NCI-H69 (cell line): Measurements from ENCODE around the gene RPS17.
"Not testable (repeated sequence)": the region's sequence is repeated elsewhere in the genome, so short reads cannot be mapped to it uniquely, and the experiment has no call there.

ENCODE experiments used
- DNase-seq: peaks from one replicate; lab custom pipeline; 2025; lab: John Stamatoyannopoulos, UW

RPS17 gene

GRCh38 chr15:82545478-82545877 is 5.2 kb upstream of the RPS17 start:
- DNase-seq = no peak

DNA sequence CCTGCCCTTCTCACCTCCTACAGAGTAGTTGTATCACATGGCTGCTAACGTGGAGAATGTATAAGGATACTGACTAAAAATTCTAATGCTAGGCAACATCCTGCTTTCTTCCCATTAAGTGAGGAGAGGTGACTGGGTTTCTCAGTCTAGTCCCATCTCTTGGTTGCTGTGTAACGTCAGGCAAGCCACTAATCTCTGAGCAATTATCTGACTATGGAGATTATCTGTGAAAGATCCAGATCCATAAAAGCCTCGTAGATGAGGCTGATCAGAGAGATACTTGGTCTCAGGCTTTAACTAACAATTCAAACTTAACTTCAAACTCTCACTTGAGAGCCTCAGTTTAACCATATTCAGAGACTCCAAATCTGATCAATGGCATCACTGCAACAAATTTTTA is 4.7 kb upstream of the RPS17 start:
- DNase-seq = no peak

- no peak for DNase-seq
These were observed 4.2 kb upstream of the RPS17 start for GRCh38 chr15:82544431-82544830.

DNA sequence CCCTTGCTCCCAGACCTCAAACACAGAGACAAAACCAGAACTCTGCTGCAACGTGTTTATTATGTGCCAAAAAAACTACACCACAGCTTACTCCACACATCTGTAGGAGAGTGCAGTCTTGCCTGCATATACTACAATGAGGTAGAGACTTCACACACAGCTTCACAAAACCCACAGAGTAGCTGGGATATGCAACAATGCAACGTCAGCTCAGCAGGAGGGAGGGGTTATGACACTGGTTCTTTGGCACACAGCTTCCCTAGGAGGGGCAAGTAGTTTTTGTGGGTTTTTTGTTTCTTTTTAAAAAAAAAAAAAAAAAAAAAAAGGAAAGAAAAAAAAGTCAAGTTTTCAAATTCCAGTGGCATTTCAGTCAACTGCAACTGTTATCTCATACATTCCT is 2.9 kb upstream of the RPS17 start:
- DNase-seq = no peak

- DNase-seq = no peak
These were observed 751 bp upstream of the RPS17 start for GRCh38 chr15:82540984-82541431.

DNA sequence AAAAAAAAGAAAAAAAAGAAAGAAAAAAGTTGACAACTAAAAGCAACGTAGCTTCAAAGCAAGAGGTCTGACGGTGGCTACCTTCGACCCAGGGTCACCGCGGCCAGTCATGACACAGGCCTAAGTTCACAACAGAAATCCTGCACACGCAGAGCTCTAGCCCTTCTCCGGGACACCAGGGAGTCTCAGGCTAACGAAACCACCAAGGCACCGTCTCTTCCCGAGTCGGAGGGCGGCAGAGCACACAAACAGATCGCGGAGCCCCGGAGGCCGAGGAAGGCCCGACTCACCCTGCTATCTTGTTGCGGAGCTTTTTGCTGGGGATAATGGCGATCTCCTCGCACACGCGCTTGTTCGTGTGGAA is 584 bp downstream of the RPS17 start:
- no peak for DNase-seq

DNA sequence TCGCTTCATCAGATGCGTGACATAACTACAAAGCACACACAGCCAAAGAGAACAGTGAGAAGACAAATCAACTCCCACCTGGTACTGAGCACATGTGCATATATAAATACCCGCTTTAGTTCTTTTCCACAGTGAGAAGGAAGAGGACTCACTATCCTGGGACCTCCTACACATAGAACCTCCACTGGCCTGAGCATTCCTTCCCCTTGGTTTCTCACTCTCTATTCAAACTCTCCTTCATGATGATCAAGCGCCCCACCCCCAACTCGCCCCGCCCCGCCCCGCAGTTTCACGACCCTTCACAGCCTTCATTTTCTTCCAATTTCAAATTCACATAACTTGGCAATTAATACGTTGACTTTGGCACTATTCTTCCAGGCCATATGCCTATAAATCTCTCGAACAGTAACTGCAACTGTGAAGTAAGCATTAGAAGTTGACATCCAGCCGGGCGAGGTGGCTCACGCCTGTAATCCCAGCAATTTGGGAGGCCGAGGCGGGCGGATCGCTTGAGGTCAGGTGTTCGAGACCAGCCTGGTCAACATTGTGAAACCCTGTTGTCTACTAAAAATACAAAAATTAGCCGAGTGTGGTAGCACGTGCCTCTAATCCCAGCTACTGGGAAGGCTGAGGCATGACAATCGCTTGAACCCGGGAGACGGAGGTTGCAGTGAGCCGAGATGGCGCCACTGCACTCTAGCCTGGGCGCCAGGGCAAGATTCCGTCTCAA is 1.1 kb downstream of the RPS17 start:
- no peak for DNase-seq

DNA sequence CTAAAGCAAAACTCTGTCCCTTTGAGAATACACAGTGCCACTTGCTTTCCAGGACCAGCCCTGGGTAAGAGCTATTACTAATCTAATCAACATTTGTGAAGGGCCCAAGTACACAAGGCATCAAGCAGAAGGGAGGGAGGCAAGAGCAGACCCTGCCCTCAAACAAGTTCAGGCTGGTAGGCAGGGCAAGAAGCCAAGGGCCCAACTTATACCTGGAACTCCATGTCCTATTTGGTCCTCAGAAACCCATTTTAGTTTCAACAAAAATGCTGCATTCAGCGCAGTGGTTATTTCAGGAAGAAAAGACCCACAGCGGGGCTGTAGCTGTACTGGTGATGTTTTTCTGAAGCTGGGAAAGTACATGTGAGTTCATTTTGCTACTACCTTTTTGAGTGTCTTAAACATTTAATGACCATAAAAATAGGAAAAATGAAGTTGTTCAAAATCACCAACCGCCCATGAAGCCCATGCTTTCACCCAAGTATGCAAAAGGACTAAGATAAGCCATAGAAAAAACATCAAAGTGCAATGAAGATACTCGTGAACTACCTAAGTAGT is 2.8 kb downstream of the RPS17 start:
- DNase-seq = no peak

DNA sequence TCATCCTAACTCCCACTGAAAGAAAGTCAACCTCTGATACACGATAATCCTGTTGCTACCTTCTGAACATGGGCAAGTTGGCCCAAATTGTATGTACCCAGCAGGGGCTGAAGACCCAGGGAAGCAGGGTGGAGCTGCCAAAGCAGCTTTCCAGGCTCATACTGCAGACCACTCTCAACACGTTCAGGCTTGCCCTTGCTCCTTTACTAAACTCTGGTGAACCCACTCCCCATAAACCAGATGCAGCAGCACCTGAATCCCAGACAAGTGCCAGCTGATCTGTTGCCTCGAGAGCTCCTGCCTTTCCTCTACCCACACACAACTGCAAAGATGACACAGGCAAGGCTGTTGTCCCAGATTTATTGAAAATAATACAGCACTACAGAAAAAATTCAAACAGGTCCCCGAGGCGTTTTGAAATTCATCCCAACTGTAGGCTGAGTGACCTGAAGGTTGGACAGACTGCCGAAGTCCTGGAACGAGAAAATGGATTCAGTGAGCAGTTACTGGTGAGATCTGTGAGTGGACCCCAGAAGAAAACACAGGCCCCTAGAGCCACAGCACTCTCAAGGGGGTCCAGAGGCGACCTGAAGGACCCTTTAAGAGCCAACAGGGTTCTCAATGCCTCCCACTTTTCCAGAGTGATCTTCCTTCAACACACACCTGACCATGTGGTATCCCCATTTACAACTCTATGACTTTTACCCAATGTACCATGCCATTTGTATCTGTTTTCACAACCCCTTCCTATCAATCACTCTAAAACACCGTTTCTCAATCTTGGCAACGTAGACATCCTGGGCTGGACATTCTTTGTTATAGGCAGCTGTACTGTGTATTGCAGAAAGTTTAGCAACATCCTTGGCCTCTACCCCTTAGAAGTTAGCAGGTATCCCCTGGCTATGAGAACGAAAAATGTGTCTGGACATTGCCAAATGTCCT is 3.6 kb downstream of the RPS17 start:
- DNase-seq = no peak

DNA sequence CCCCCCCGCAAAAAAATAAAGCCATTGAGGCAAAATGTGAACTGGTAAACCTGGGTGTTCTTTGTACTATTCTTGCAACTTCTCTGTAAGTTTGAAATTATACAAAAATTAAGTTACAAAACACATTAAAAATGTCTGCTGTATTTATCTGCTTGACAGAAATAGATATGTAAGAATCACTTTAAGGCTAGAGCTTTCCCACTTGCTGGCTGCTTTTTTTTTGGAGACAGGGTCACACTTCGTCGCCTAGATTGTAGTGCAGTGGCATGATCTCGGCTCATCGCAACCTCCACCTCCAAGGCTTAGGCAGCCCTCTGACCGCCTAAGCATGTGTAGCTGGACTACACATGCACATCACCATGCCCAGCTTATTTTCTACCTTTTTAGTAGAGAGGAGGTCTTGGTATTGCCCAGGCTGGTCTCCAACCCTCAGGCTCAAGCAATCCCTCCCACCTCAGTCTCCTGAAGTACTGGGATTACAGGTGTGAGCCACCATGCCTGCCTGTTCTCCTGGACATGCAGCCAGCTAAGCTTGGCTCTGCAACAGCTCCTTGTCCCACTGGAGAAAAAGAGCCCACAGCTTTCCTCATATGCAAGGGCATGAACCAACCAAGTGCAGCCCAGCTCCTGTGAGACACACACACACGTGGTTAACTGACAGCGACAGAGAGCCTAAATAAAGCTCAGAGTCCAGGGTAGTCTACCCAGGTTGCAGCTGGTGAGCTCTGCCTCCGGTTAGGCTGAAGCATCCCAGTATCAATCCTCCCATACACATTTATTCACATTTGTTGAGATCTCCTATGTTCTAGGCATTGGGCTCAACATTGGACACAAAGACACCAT is 4.5 kb downstream of the RPS17 start:
- DNase-seq = no peak

DNA sequence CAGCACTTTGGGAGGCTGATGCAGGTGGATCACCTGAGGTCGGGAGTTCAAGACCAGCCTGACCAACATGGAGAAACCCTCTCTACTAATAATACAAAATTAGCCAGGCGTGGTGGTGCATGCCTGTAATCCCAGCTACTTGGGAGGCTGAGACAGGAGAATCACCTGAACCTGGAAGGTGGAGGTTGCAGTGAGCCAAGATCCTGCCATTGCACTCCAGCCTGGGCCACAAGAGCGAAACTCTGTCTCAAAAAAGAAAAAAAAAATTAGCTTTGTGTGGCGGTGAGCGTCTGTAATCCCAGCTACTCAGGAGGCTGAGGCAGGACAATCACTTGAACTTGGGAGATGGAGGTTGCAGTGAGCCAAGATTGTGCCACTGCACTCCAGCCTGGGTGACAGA is 5.1 kb downstream of the RPS17 start:
- DNase-seq = not testable (repeated sequence)

DNA sequence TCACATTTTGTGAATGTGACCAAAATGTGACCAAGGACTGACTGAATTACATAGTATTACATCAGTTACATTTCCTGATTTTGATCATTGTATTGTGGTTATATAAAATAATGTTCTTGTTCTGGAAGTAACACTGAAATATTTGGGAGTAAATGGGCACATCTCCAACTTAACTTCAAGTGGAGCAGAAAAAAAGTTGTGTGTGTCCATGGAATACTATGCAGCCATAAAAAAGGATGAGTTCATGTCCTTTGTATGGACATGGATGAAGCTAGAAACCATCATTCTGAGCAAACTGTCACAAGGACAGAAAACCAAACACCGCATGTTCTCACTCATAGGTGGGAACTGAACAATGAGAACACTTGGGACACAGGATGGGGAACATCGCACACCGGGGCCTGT is 5.8 kb downstream of the RPS17 start:
- DNase-seq = not testable (repeated sequence)

- no peak for DNase-seq
These were observed 6.5 kb downstream of the RPS17 start for GRCh38 chr15:82533801-82534200.

DNA sequence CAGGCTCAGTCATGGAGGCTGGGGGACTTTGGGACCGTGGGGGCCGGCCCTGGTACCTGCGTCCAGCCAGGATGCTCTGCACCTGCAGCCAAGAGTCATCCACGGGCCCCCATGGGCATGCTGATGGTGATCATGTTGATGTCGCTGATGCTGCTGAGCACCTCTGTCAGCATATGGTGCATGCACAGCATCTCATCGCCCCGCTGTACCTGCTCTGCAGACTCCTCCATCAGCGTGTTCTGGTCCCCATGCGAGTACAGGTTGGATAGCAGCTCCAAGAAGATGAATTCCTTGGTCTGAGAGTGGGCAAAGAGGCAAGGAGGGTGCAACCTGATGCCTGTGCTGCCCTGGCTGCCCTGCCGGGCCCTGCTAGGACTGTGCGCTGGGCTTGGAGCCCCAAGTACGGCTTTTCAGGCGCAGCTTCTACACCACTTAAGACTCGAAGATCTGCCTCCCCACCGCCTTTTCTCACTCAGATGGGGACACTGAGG is 7.2 kb downstream of the RPS17 start:
- DNase-seq = no peak

GRCh38 chr15:82532383-82532990 is 7.8 kb downstream of the RPS17 start:
- DNase-seq = no peak

- no peak for DNase-seq
These were observed 8.5 kb downstream of the RPS17 start for GRCh38 chr15:82531496-82532382.

DNA sequence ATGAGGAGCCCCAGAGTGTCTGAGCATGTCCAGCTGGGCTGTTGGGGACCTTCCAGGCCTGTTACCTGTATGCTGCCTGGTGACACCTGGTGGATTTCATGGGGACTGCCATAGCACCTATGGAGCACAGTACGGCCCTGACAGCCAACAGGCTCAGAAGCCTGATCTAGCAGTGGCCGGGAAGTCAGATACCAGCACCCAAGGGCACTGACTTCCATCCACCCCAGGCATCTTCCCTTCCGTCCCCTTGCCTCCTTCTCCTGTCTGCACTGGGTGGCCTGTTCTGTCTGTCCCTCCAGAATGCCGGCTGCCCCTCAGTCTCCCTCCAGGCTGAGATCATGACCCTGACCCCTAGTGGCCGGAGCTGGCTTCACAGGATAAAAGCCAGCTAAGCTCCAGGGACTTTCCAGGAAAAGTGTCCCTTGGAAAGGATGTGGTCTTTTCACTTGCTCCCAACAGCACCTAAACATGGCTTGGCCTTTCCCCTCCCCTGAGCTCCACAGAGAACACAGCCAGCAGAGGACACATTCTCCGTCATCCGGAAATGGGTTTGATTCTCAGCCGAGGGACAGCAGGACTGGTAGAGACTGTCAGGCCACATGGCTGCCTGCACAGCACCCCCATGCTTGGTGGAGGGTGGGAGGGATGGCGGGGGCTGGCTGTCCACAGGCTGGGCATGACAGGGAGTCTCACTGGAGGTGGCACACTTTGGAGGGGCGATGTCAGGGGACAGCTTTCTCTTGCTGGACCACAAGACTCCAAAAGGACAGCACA is 9.5 kb downstream of the RPS17 start:
- DNase-seq = no peak

GRCh38 chr15:82530006-82530405 is 10.3 kb downstream of the RPS17 start:
- DNase-seq = no peak

GRCh38 chr15:82513587-82513986 is 26.7 kb downstream of the RPS17 start:
- not testable (repeated sequence) for DNase-seq

DNA sequence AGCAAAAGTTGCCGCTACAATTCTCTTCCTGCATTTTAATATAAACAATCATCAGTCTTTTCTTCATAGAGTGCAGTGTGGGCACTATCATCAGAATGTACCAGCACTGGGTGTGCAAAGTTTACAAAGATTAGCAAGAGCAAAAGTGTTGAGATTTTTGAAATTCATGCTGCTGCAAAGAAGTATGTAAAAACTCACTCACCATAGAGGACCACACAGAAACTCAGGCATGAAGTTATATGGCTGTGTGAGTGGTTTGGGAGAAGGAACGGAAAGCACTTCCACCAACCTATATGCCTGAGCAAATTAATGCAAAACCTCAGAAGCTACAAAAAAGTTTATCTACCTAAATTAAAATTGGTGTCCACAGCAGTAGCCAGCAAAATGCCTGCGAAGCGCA is 32.6 kb downstream of the RPS17 start:
- DNase-seq = not testable (repeated sequence)
